ENCODE results near the gene C4orf54.

Gene C4orf54

GRCh38 chr4:99612281-99612680 lies 45.3 kb downstream of the C4orf54 start:
- no peak for DNase-seq (ENCODE audit: low spot score)
- no peak for TF ChIP-seq CTCF (IDR thresholded peaks at IDR 0.05; ENCODE audit: extremely low read depth, missing control alignments)

GRCh38 chr4:99610605-99611175 lies 46.9 kb downstream of the C4orf54 start:
- no peak for DNase-seq (ENCODE audit: low spot score)
- TF ChIP-seq CTCF (IDR thresholded peaks at IDR 0.05; ENCODE audit: extremely low read depth, missing control alignments) = no peak

GRCh38 chr4:99608417-99608816 lies 49.2 kb downstream of the C4orf54 start:
- TF ChIP-seq CTCF (IDR thresholded peaks at IDR 0.05; ENCODE audit: extremely low read depth, missing control alignments) = no peak
- no peak for DNase-seq (ENCODE audit: low spot score)
